DMS 273 treated with DMSO at 0.1 percent for 48 hours (cell line): ENCODE results near the gene ZNF474.
A peak's percentile ranks its signal among the peaks of the same experiment; 100 is the strongest.
"Not testable (repeated sequence)": the region's sequence is repeated elsewhere in the genome, so short reads cannot be mapped to it uniquely, and the experiment has no call there.

Experiments
- DNase-seq: peaks from one replicate; lab custom pipeline; 2025; lab: John Stamatoyannopoulos, UW

Gene ZNF474

DNA sequence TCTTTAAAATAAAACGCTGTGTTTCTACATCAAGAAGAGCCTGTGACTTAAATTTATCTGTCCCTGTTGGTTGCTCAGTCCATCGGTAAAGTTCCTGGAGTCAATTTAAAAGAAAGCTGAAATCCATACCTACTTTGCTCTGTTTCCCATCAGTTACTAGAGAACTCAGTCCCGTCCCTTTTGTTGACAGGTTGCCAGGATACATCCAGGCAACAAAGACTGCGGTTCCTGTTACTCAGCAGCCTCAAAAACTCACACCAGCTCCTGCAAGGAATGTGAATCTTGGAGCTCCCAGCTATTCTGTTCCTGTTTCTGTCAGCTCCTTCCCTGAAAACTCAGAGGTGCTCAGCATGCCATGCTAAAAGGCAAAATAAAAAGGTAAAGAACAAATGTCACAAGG lies at the start of gene ZNF474:
Gene ZNF474 (plus strand): TSS at position 241 of the 400 bp plus-strand sequence. CDS start 22,445 bp downstream, outside the sequence.
- DNase-seq: no peak

DNA sequence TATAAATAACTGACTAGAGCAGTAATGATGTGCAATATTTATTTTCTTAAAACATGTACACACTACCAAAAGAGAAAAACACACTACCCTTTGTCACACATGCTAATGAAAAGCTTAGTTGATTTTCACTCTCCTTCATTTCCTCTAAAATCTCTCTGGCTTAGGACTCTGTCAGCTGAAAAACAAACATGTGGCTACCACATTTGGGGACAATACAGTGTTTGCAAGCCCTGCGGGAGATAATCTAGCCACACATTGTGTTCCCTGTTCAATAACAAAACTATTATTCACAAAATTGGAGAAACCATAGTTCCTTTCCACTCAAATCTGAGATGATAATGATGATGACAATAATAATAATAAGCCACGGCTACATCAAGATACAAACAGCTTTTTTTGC lies 47.8 kb upstream of the ZNF474 start:
- no peak for DNase-seq

DNA sequence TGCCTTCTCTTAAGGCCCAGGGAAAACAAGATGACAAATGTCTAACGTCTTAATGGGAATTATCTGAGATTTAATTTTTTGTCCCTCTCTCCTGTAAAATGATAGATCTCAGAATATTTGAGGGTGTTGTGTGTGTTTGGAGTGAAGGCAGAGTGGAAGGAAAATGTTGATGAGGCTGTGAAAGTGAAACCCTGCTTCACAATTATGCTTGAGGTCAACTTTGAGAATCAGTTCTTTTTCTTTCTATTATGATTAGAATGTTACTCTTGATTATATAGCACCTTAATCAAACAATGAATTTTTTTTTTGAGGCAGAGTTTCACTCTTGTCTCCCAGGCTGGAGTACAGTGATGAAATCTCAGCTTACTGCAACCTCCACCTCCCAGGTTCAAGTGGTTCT lies 45.8 kb upstream of the ZNF474 start:
- no peak for DNase-seq

DNA sequence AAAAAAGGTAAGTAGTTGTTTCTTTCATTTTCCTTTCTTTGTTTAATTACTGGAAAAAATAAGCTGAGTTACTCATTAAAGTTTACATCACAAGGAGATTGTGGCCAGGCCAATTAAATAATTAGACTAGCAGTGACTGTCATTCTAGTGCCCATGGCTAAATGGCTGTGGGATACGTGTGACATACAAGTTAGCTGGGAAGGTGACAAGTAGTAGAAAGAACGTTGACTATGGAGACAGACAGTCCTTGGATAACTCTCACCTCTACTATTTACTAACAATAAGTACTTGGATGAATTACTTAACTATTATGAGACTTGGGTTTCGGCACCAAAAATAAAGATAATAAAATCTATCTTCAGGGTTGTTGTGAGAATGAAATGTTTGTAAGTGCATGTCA lies 44.3 kb upstream of the ZNF474 start:
- no peak for DNase-seq

DNA sequence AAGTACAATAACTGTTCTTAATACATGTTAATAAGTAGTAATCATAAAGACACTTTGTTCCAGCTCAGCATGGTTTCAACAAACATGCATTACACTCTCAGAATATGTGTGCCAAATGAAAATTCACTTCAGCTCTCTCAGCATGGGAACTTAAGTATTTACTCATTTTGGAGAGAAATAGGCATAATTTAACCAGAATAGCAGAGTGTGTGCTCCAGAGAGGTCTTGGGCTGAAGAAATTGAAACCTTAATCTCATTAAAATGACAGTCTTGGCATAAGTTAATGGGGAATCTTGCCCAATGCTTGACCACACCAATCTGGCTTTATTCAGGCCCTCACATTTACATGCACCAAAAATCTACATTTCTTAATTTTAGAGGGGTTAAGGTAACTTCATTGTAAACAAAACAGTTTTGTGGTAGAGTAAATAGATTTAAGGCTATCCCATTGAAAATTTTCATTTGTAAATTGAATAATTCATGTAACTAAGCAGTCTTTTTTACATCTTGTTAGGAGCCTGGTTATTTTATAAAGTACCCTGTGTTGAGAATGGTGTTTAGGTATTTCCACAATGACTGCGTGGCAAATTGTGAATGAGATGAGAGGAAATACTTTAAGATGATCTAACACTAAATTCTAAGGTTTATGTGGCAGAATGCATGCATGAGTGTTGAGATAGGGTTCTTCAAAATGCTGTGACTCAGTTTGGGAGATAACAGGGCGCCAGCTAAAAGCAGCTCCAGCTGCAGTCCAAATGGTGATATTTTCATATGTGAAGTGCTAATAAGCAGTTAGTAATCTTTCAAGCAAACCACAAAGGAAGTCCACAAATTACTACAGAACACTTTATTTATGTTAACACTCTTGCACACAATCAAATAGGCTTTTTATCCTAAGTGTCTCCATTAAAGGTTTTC lies 40.0 kb upstream of the ZNF474 start:
- no peak for DNase-seq

DNA sequence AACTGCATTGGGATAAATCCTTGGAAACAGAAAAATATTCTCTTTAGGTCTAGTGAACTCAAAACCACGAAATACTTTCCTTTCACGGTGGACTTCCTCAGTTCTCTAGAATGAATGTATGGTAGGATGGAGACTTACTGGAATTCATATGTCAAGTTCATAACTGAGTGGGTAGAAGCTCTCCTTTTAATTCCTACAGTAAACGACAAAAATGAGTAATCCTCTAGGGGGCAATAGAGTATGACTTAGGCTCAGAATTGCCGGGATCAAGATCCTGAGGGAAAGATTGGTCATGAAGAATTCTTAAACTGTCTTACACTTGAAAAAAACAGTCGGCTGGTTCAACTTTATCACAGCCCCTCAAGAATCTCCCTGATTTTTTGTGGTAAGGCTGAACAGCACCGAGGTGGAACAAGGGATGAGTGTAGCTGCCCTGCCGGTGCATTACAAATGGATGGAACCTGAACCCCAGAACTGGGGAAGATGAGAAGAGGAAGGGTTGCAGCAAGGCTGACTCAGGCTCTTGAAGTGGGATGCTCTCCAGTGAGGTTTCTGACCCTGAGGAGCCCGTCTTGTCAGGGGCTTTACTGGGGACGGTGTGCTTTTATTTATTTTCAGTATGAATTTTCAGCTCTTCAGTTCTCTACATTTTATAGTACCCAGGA lies 37.3 kb upstream of the ZNF474 start:
- DNase-seq: no peak

DNA sequence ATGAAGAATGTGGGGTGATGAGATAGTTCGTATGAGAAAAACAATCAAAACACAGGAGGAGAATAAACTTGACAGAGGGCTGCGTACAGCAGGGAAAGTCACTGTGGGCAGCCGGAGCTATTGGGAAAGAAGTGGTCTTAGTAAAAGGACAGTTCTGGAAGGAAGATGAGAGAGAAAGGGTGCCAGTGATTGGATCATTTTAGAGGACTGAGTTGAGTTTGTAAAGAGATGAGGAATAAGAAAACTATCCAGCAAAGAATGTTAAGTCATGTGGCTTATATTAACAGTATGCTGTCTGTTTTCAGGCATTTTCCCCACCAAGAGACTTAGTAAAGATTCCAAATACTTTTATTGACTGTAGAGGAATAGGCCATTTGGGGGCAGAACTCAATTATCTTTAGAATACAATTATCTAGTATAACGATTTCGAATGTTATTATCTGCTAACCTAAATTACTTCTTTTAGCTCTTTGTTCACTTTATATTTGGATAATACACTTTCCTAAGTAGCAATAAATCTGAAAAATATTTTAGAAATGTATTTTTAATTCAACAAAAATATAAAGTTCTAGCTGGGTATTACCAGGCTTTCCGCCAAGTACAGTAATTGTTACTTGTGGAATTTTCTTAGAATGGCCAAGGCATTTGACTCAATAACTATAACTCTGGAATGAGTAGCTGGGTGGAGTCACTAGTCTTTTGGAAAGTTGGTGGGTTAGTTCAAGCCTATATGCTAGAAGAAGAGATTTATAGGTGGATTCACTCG lies 35.7 kb upstream of the ZNF474 start:
- no peak for DNase-seq

DNA sequence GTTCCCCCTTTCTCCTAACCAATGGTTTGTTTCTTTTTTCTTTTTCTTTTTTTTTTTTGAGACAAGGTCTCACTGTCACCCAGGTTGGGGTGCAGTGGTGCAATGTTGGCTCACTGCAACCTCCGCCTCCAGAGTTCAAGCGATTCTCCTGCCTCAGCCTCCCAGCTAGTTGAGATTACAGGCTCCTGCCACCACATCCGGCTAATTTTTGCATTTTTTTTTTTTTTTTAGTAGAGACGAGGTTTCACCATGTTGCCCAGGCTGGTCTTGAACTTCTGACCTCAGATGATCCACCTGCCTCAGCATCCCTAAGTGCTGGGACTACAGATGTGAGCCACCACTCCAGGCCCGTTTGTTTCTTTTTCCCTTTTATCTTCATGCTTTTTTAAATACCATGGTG lies 35.1 kb upstream of the ZNF474 start:
- not testable (repeated sequence) for DNase-seq

DNA sequence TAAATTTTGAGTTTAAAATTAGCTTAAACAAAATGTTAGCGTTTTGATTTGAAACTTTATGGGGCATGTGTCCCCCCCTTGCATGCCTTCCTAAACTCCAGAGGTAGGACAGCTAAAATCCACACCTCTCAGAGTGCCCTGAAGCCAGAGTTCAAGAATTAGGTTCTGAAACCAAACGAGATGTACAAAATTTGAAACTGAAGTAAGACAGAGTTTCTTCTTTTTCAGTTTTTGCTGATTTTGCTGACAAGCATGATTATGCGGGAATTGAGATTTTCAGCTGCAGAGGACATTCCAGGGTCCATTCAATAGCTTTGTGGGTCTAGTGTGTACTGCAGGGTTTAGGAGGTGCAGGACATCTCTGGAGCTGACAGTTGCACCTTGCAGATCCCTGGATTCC lies 34.2 kb upstream of the ZNF474 start:
- no peak for DNase-seq

DNA sequence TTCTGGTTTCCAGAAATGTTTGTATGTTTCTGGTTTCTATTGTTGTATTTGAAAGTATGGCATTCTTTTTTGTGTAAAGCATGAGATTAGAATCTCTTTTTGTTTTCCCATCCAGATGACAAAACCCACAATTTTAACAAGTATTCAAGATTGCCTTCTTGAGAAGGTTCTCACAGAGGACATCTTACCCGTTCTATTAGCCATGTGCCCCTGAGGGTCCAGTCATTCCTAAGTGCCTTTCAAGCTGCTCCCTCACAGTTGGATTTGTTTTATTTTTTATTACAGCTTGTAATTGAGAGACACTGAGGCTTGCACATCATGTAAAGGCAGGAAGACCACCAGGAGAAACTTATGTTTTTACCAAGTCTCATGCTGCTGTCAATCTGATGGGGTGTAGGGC lies 32.0 kb upstream of the ZNF474 start:
- no peak for DNase-seq

DNA sequence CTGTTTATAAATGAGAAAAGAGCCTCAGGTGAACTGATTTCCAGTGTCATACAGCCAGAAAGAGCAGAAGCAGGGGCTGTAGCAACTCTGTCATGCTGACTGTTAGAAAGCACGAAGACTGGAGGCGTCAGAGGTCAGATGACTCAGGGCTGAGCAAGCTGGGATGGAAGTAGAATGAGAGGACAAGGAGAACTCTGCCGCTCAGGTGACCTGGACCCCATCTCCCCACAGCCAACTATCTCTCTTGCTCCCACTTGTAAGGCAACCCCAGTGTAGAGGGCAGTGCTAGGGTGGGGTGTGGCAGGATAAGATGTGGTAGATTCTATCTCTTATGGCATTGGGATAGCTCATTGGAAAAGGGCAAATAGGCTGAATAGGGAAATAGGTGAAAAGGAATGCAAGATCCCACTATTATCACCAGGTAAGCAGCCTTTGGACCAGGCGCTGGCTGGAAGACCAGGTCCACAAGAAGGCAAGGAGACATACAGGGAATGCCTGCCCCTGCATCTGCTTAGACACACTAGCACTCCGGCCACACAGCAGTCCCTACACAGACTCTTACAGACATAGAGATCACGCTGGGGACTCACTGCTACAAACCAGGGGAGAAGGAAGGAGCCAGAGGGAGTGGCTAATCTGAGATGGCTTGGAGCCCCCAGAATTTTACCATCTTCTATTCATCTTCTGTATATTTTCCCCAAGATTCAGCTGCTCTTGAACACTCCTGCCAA lies 30.1 kb upstream of the ZNF474 start:
- no peak for DNase-seq

DNA sequence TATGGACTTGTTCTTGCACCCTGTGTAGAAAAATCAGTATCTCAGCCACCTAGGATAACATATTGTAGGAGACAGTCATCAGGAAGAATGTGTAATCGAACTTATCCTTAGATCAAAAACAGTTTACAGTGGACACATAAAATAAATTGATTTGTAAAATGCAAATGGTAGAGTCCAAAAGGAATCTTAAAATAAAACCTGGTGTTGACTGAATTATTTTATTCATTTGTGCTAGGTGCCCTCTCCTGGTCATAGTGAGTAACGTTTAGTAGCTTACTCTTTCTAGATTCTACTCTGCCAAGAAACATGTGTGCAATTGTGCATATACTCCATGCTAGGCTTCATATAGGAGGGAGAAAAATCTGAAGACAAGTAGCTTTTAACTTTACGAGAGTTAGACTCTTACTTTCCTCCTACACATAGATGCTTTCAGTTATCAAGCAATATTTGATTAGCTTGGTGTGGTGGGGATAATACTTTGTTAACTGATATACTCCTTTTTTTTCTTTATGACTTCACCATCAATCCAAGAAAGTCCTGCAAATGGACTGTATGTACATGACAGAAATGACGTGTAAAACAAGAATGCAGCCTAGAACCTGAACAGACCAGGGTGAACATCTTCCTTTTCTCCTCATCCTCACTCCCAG lies 27.6 kb upstream of the ZNF474 start:
- peak; percentile 22 for DNase-seq

DNA sequence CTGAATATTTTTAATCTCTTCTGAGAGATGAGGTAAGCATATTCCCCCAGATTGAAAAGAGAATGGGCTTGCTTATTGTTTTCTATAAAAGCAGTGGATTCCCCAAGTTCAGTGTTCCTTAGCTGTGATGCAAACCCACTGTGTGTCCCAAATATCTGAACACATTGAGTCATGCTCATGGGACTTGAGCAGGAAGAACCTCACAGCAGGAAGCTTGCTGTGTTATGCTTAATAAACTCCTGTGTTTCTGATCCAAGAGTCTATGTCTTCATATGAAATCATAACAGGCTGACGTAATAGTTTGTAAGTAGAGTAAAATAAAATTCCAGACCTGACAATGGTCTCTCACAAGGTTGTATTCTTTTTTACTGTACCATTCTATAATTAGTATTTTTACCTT lies 26.5 kb upstream of the ZNF474 start:
- DNase-seq: no peak

DNA sequence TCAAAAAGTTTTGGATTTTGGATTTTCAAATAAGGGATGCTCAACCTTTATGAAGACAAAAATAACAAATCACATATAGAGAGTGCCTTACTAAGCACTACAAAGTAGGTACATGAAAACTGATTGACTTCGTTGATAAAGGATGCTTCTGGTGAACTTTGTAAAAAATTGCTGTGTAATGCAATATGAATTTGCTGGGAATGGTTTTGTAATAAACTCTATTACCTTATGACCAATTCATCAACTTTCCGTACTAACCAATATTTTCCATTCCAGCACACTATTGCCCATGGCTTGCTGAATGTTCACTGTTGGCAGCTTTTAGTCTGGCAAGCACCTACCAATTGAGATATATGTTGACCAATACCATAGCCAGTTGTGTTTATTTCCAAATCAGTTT lies 23.4 kb upstream of the ZNF474 start:
- DNase-seq: no peak

DNA sequence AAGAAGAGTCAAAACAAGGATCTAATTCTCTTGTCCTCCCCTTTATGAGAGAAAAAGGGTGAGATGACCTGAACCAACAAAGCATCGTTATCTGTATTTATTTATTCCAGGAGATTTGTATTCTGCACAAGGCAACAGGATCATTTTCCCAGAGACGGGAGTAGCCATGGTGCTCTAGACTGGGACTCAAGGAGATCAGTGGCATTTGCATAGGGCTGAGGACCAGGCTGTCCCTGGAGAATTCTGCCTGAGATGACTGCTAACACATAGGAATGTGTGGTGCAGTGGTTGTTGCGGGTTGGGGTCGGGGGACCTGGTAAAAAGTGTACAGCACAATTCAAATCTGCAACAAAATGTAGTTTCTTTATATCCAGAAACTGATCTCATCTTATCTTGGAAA lies 22.3 kb upstream of the ZNF474 start:
- DNase-seq: no peak

DNA sequence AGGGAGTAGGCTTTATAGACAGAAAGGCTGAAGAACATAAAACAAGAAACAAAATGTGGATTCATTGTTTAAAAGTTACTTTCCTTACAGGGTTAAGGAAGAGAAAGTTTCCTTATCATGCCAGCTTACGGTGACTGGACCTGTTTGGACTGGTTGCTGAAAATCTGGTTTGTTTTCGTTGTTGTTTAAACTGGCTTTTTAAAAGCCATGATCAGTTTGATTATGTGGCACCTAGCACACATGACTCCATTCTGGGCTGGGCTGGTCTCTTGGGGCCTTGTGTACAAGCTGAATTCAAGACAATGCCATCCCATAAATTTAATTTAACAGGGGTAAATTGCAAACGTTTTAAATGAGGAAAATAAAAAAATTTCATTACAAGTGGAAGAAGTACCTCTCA lies 18.4 kb upstream of the ZNF474 start:
- DNase-seq: no peak

DNA sequence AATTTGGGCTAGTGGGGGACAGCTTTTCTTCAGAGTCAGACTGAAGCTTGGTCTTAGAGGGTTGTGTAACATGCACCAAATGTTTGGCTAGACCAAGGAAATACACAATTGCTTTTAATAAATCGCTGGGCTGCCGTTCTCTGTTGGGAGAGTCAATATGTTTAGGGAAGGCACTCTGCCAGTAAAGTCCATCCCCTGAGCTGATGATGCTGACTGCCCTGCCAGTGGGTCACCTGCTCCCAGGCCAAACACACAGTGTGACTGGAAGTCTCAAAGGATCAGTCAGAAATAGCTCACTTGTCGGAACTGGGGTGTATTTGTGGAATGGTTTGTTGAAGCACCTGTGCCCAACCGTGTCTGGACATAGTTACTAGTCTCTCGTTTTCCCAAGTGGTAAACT lies 17.9 kb upstream of the ZNF474 start:
- DNase-seq: no peak

DNA sequence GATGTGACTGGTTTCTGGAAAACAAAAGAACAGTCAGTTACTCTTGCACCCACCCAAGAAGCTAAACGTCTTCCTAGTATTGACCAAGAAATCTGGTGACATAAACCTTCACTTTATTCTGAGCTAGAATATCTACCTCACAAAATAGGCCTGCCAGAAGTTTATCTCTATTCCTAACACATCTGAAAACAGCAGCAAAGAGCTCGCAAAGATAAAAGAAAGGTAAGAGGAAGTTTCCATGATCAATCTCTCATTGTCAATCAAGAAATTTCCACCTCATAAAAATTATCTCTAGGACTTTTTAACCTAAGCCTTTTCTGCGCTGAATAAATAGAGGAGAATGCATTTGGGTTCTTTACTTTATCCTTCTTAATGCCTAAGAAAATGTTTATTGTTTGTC lies 17.3 kb upstream of the ZNF474 start:
- DNase-seq: no peak

DNA sequence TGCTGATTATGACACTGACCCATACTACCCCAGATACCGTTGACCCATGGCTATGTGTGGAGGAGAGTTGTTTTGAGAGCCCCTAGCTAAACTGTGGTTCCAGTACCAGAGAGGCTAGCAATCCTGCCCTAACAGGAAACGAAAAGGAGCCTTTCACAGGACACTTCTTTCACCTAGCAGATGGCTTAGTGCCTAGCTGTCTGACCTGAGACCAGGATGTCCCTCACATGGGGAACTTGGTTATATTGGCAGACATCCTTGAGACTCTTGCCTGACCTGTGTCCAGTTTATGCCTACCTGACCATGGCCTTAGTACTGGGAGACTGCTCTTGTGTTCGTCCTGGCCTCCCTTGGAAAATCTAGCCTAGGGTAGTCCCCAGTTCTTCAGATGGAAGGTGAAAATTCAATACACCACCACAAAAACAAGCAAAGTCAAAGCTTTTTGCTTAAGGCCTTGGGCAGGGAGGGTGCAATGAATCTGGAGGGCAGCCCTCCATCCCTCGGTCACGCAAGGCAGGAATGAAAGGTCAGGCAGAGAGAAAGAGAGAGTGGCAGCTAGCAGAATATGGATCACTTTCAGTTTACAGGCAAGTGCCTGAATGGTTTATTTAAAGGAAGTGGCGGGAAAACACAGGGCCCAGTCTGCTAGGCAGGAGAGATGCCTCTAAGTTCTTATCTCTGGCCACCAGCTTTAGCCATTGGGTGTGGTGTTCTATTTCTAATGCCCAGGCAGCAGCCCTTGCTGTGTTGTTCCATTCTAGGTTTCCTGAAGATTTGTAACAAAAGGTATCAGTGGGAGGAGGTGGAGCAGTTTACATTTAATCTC lies 16.4 kb upstream of the ZNF474 start:
- no peak for DNase-seq

DNA sequence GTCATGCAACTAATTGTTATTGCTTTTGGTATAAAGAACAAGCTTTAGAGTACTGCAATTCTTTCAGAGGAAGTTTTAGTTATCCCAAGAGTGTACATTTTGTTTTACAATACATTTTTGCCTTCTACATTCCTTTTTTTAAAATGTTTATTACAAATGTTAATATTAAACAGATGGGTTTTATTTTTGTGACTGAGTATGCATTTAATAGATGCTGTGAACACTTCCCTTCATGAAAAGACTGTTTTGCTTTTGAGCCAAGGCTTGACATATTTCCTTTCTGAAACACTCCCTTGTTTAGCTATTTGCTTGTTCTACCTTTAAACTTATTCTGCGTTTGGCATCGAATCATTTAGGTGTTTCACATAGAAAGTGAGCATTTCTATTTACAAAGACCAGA lies 14.8 kb upstream of the ZNF474 start:
- no peak for DNase-seq
